CD4-positive, alpha-beta T cell treated with Interleukin-21 for 1 hour (primary cell): ENCODE measurements around the gene RIPOR1.

Experiments
- DNase-seq: peaks from one replicate; pipeline ENCODE4 v3.0.0-alpha.2; 2020

RIPOR1 gene

GRCh38 chr16:67561824-67562525 is 33.3 kb downstream of the RIPOR1 start:
- peak; percentile 98 for DNase-seq

- DNase-seq: peak; percentile 89
These were observed 33.9 kb downstream of the RIPOR1 start, which contains the start of gene CTCF for GRCh38 chr16:67562526-67562917. Gene CTCF (plus strand): TSS chr16:67562526. CDS start chr16:67610833, 48,307 bp downstream.

- DNase-seq: peak; percentile 66
These were observed 34.5 kb downstream of the RIPOR1 start for GRCh38 chr16:67562918-67563707.

- peak; percentile 47 for DNase-seq
These were observed 35.3 kb downstream of the RIPOR1 start for GRCh38 chr16:67563708-67564468.

- no peak for DNase-seq
These were observed 37.0 kb downstream of the RIPOR1 start for GRCh38 chr16:67565470-67566100.

GRCh38 chr16:67571464-67571863 is 42.8 kb downstream of the RIPOR1 start:
- DNase-seq: no peak

GRCh38 chr16:67571981-67572431 is 43.4 kb downstream of the RIPOR1 start:
- no peak for DNase-seq

- DNase-seq: no peak
These were observed 51.1 kb downstream of the RIPOR1 start for GRCh38 chr16:67579686-67580085.

- no peak for DNase-seq
These were observed 51.6 kb downstream of the RIPOR1 start for GRCh38 chr16:67580202-67580601.

- DNase-seq: no peak
These were observed 64.7 kb downstream of the RIPOR1 start for GRCh38 chr16:67593288-67593687.

GRCh38 chr16:67593701-67594100 is 65.1 kb downstream of the RIPOR1 start:
- no peak for DNase-seq

GRCh38 chr16:67594256-67594915 is 65.8 kb downstream of the RIPOR1 start:
- DNase-seq: no peak

GRCh38 chr16:67594956-67595355 is 66.3 kb downstream of the RIPOR1 start:
- DNase-seq: no peak
